ENCODE results near the gene NFIA.

DNA sequence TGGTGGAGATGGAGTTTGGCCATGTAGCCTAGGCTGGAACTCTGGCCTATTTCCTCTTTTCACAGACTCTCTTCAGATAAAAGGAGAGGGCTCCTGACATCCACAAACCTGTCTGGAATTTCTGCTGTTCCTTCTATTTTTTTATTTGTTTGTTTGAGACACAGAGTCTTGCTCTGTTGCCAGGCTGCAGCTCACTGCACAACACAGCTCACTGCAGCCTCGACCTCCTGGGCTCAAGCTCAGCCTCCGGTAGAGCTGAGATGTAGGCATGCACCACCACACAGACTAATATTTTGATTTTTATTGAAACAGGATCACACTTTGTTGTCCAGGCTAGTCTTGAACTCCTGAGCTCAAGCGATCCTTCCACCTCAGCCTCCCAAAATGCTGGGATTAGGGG, 411.6 kb downstream of the NFIA start:
- TF ChIP-seq, protein P1, sequence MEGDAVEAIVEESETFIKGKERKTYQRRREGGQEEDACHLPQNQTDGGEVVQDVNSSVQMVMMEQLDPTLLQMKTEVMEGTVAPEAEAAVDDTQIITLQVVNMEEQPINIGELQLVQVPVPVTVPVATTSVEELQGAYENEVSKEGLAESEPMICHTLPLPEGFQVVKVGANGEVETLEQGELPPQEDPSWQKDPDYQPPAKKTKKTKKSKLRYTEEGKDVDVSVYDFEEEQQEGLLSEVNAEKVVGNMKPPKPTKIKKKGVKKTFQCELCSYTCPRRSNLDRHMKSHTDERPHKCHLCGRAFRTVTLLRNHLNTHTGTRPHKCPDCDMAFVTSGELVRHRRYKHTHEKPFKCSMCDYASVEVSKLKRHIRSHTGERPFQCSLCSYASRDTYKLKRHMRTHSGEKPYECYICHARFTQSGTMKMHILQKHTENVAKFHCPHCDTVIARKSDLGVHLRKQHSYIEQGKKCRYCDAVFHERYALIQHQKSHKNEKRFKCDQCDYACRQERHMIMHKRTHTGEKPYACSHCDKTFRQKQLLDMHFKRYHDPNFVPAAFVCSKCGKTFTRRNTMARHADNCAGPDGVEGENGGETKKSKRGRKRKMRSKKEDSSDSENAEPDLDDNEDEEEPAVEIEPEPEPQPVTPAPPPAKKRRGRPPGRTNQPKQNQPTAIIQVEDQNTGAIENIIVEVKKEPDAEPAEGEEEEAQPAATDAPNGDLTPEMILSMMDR (optimal IDR thresholded peaks at IDR 0.05 in 1 of 3, IDR thresholded peaks at IDR 0.05 in 1 of 3, conservative IDR thresholded peaks at IDR 0.05 in 1 of 3; ENCODE audit: extremely low read depth in 1 of 3, insufficient read depth in 2 of 3, low read length in 3 of 3): no peak
- no peak for TF ChIP-seq EZH2 (IDR thresholded peaks at IDR 0.05; ENCODE audit: low read length)
